SK-N-SH (cell line): ENCODE measurements around the gene BRD1.

Experiments
- CHD2 ChIP-seq: fragments of 150-350 bp; IDR thresholded peaks from 2 replicates; pipeline ENCODE4 v1.6.1; 2018; ENCODE audit warnings: low read length; ENCODE audit not compliant: partially characterized antibody
- EP300 ChIP-seq, 2 experiments: IDR thresholded peaks; 2 replicates each; pipeline versions ENCODE4 v1.4.0 to v1.6.1; 2012; ENCODE audit warnings: borderline replicate concordance in 1 of 2, low read depth in 1 of 2, low read length in 1 of 2
- GATA2 ChIP-seq: sonication (generic); formaldehyde crosslinking; IDR thresholded peaks from 2 replicates; pipeline ENCODE4 v1.5.0; 2020; ENCODE audit warnings: mild to moderate bottlenecking, missing genetic modification reagents
- JUND ChIP-seq: IDR thresholded peaks from 2 replicates; pipeline ENCODE4 v1.4.0; 2012
- NRF1 ChIP-seq: IDR thresholded peaks from 2 replicates; pipeline ENCODE4 v1.6.1; 2012; ENCODE audit warnings: low read depth, mild to moderate bottlenecking, low read length
- POLR2AphosphoS5 ChIP-seq: IDR thresholded peaks from 2 replicates; pipeline ENCODE4 v1.6.1; 2012; ENCODE audit warnings: low read depth, low read length
- SIN3A ChIP-seq: IDR thresholded peaks from 2 replicates; pipeline ENCODE4 v1.6.1; 2012; ENCODE audit warnings: low read depth, mild to moderate bottlenecking, low read length, moderate library complexity, borderline replicate concordance
- TCF12 ChIP-seq: IDR thresholded peaks from 2 replicates; pipeline ENCODE4 v1.4.0; 2012
- YY1 ChIP-seq: IDR thresholded peaks from 2 replicates; pipeline ENCODE4 v1.4.0; 2012; ENCODE audit warnings: low read depth, mild to moderate bottlenecking
- TF ChIP-seq, protein P1 (sequence below): fragments of 200-600 bp; sonication (generic); IDR thresholded peaks from 2 replicates; pipeline ENCODE4 v1.6.1; 2017; ENCODE audit warnings: antibody characterized with exemption, mild to moderate bottlenecking, moderate library complexity
- TF ChIP-seq, protein P2 (sequence below): IDR thresholded peaks from 2 replicates; pipeline ENCODE4 v1.4.0; 2012; ENCODE audit warnings: low read depth, borderline replicate concordance
- TF ChIP-seq, protein P3 (sequence below): fragments of 150-350 bp; IDR thresholded peaks from 2 replicates; pipeline ENCODE4 v1.6.1; 2016; ENCODE audit warnings: mild to moderate bottlenecking, low read depth, low read length
- TF ChIP-seq, protein P4 (sequence below): IDR thresholded peaks from 2 replicates; pipeline ENCODE4 v1.4.0; 2012; ENCODE audit warnings: low read depth
- TF ChIP-seq, protein P5 (sequence below): IDR thresholded peaks from 2 replicates; pipeline ENCODE4 v1.4.0; 2012; ENCODE audit warnings: low read depth, borderline replicate concordance

DNA sequence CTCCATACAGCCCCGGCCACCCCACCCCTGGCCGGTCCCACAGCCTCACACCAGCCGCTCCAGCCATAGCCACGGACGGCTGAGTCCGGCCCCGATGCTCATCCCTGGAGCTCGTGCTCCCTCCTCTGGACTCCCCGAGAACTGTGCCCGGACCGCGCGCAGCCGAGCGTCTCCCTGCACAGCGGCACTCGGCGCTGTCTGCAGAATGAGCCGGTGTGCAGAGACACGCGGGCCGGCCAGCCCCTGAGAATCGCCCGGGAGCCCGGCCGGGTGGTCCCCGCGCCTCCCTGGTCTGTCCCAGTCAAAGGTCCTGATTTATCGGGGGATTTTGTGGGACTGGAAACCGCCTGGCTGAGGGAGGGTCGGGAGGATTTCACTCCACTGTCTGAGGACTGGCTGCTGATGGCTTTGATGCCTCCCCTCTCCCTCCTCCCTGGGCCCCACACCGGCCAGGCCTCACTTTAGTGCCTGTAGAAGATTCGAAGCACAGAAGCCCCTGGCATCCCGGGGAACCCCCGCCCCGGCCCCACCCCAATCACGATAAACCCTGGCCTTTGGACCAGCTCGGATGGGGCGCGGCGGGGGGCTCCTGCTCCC lies 102.7 kb downstream of the BRD1 start:
- TF ChIP-seq, protein P1, sequence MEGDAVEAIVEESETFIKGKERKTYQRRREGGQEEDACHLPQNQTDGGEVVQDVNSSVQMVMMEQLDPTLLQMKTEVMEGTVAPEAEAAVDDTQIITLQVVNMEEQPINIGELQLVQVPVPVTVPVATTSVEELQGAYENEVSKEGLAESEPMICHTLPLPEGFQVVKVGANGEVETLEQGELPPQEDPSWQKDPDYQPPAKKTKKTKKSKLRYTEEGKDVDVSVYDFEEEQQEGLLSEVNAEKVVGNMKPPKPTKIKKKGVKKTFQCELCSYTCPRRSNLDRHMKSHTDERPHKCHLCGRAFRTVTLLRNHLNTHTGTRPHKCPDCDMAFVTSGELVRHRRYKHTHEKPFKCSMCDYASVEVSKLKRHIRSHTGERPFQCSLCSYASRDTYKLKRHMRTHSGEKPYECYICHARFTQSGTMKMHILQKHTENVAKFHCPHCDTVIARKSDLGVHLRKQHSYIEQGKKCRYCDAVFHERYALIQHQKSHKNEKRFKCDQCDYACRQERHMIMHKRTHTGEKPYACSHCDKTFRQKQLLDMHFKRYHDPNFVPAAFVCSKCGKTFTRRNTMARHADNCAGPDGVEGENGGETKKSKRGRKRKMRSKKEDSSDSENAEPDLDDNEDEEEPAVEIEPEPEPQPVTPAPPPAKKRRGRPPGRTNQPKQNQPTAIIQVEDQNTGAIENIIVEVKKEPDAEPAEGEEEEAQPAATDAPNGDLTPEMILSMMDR, result peak; percentile 39
- TF ChIP-seq, protein P2, sequence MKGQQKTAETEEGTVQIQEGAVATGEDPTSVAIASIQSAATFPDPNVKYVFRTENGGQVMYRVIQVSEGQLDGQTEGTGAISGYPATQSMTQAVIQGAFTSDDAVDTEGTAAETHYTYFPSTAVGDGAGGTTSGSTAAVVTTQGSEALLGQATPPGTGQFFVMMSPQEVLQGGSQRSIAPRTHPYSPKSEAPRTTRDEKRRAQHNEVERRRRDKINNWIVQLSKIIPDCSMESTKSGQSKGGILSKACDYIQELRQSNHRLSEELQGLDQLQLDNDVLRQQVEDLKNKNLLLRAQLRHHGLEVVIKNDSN, result no peak
- TF ChIP-seq CHD2, result no peak
- TF ChIP-seq YY1, result no peak
- TF ChIP-seq, protein P3, sequence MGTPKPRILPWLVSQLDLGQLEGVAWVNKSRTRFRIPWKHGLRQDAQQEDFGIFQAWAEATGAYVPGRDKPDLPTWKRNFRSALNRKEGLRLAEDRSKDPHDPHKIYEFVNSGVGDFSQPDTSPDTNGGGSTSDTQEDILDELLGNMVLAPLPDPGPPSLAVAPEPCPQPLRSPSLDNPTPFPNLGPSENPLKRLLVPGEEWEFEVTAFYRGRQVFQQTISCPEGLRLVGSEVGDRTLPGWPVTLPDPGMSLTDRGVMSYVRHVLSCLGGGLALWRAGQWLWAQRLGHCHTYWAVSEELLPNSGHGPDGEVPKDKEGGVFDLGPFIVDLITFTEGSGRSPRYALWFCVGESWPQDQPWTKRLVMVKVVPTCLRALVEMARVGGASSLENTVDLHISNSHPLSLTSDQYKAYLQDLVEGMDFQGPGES, result no peak
- TF ChIP-seq, protein P4, sequence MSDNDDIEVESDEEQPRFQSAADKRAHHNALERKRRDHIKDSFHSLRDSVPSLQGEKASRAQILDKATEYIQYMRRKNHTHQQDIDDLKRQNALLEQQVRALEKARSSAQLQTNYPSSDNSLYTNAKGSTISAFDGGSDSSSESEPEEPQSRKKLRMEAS, result no peak
- TF ChIP-seq, protein P5, sequence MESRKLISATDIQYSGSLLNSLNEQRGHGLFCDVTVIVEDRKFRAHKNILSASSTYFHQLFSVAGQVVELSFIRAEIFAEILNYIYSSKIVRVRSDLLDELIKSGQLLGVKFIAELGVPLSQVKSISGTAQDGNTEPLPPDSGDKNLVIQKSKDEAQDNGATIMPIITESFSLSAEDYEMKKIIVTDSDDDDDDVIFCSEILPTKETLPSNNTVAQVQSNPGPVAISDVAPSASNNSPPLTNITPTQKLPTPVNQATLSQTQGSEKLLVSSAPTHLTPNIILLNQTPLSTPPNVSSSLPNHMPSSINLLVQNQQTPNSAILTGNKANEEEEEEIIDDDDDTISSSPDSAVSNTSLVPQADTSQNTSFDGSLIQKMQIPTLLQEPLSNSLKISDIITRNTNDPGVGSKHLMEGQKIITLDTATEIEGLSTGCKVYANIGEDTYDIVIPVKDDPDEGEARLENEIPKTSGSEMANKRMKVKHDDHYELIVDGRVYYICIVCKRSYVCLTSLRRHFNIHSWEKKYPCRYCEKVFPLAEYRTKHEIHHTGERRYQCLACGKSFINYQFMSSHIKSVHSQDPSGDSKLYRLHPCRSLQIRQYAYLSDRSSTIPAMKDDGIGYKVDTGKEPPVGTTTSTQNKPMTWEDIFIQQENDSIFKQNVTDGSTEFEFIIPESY, result no peak
- TF ChIP-seq SIN3A, result no peak
- no peak for TF ChIP-seq POLR2AphosphoS5
- TF ChIP-seq TCF12, result no peak
- TF ChIP-seq JUND, result no peak
- no peak for TF ChIP-seq GATA2 (CRISPR knock-in tag)
- TF ChIP-seq NRF1, result no peak
- TF ChIP-seq EP300 (IDR thresholded peaks at IDR 0.05; ENCODE audit: borderline replicate concordance in 1 of 2, low read depth in 1 of 2, low read length in 1 of 2), result no peak
